HG03457 (cell line): ENCODE data around the gene CDH3.

Experiments used
- ATAC-seq: cut with Tn5 transposase; IDR thresholded peaks from one replicate; pipeline ENCODE4 v1.9.1; 2021; ENCODE audit warnings: moderate number of reproducible peaks; ENCODE audit not compliant: unreplicated experiment

Gene CDH3

GRCh38 chr16:68644715-68645493 is at the start of gene CDH3:
Gene CDH3, plus strand, starts transcription at chr16:68645310. Its CDS starts 70 bp downstream, at chr16:68645380.
- no peak for ATAC-seq

- no peak for ATAC-seq
Measured at GRCh38 chr16:68596266-68596665, 48.8 kb upstream of the CDH3 start.

- no peak for ATAC-seq
Measured at GRCh38 chr16:68599586-68599985, 45.5 kb upstream of the CDH3 start.

GRCh38 chr16:68605746-68606145 is 39.4 kb upstream of the CDH3 start:
- ATAC-seq = no peak

- ATAC-seq = no peak
Measured at GRCh38 chr16:68607443-68607842, 37.7 kb upstream of the CDH3 start.

GRCh38 chr16:68608330-68608729 is 36.8 kb upstream of the CDH3 start:
- no peak for ATAC-seq

GRCh38 chr16:68612996-68613395 is 32.1 kb upstream of the CDH3 start:
- no peak for ATAC-seq

GRCh38 chr16:68617734-68618133 is 27.4 kb upstream of the CDH3 start:
- no peak for ATAC-seq

- no peak for ATAC-seq
Measured at GRCh38 chr16:68626557-68626956, 18.6 kb upstream of the CDH3 start.

GRCh38 chr16:68627951-68628425 is 17.1 kb upstream of the CDH3 start:
- no peak for ATAC-seq

GRCh38 chr16:68629351-68629910 is 15.7 kb upstream of the CDH3 start:
- ATAC-seq = no peak

GRCh38 chr16:68636064-68636560 is 9.0 kb upstream of the CDH3 start:
- no peak for ATAC-seq

GRCh38 chr16:68636818-68637217 is 8.3 kb upstream of the CDH3 start:
- no peak for ATAC-seq

GRCh38 chr16:68640972-68641371 is 4.1 kb upstream of the CDH3 start:
- ATAC-seq = no peak

GRCh38 chr16:68642047-68642435 is 3.1 kb upstream of the CDH3 start:
- no peak for ATAC-seq

GRCh38 chr16:68642436-68643101 is 2.5 kb upstream of the CDH3 start:
- ATAC-seq = no peak

- ATAC-seq = no peak
Measured at GRCh38 chr16:68643227-68643626, 1.9 kb upstream of the CDH3 start.

- ATAC-seq = no peak
Measured at GRCh38 chr16:68643847-68644246, 1.3 kb upstream of the CDH3 start.

GRCh38 chr16:68644296-68644695 is 814 bp upstream of the CDH3 start:
- no peak for ATAC-seq

GRCh38 chr16:68645494-68646388 is 631 bp downstream of the CDH3 start:
- ATAC-seq = no peak
